H1 (cell line): Measurements from ENCODE around the gene CETN2. TPM values are rescaled to one million over a fixed set of nuclear protein-coding genes. Genes with fewer than 3 reads are reported as not detected.

Experiments used
- CTCF ChIA-PET: fragments of 300-600 bp; sonication (Branson Sonifier 250); formaldehyde crosslinking; loops from one replicate; lab custom pipeline; 2021; ENCODE audit not compliant: partially characterized antibody; lab: Charles Lee
- POLR2A ChIA-PET: fragments of 300-600 bp; sonication (Branson Sonifier 250); formaldehyde crosslinking; loops from one replicate; lab custom pipeline; 2021; ENCODE audit warnings: inconsistent platforms; ENCODE audit not compliant: partially characterized antibody; lab: Charles Lee
- DNase-seq, 2 experiments: peaks; one replicate each; pipeline versions ENCODE4 v3.0.0 to v3.0.0-alpha.2; 2010 to 2022; ENCODE audit warnings: low spot score in 2 of 2, low read depth in 1 of 2, mixed read lengths in 1 of 2
- FAIRE-seq: peaks from 2 replicates; lab custom pipeline; 2011; peaks lifted over from hg19 to GRCh38; lab: Jason Lieb, UNC
- H2AFZ ChIP-seq: 2 replicates; pipeline ENCODE4 v1.8.1; 2012; ENCODE audit warnings: low read length, inconsistent platforms
- H2AK5ac ChIP-seq: 2 replicates; pipeline ENCODE4 v1.6.1; 2013; ENCODE audit warnings: low read depth, low read length
- H2BK120ac ChIP-seq: replicated peaks from 2 replicates; pipeline ENCODE3; 2013; ENCODE audit warnings: low read depth, low read length, inconsistent platforms
- H2BK12ac ChIP-seq: 2 replicates; pipeline ENCODE4 v1.6.1; 2013; ENCODE audit warnings: low read depth, low read length
- H2BK15ac ChIP-seq: 2 replicates; pipeline ENCODE4 v1.6.1; 2013; ENCODE audit warnings: low read length
- H2BK20ac ChIP-seq: 2 replicates; pipeline ENCODE4 v1.6.1; 2013; ENCODE audit warnings: low read length
- H2BK5ac ChIP-seq: 2 replicates; pipeline ENCODE4 v1.6.1; 2013; ENCODE audit warnings: low read depth, low read length
- H3K14ac ChIP-seq: 2 replicates; pipeline ENCODE4 v1.6.1; 2013; ENCODE audit warnings: inconsistent platforms; ENCODE audit not compliant: insufficient read length
- H3K18ac ChIP-seq: 2 replicates; pipeline ENCODE4 v1.6.1; 2013; ENCODE audit warnings: low read length; ENCODE audit errors: extremely low read depth
- H3K23ac ChIP-seq: 2 replicates; pipeline ENCODE4 v1.6.1; 2013; ENCODE audit warnings: inconsistent platforms; ENCODE audit not compliant: insufficient read length
- H3K23me2 ChIP-seq: 2 replicates; pipeline ENCODE4 v1.6.1; 2013; ENCODE audit warnings: low read depth, low read length
- H3K27ac ChIP-seq: 2 replicates; pipeline ENCODE4 v1.6.1; 2011; ENCODE audit warnings: low read depth, low read length, inconsistent platforms
- H3K27me3 ChIP-seq, 4 experiments: replicated peaks in 1 of 4; 1 replicate in 1 of 4; 2 replicates in 3 of 4; pipeline versions ENCODE4 v1.6.1 to v1.8.1; 2011 to 2013; ENCODE audit warnings: low read length in 3 of 4, mild to moderate bottlenecking in 3 of 4, inconsistent platforms in 2 of 4, mixed read lengths in 2 of 4, moderate library complexity in 1 of 4; ENCODE audit not compliant: control insufficient read depth in 3 of 4, insufficient read depth in 3 of 4; ENCODE audit errors: extremely low read depth in 1 of 4
- H3K36me3 ChIP-seq, 4 experiments: 2 replicates each; pipeline versions ENCODE4 v1.6.1 to v1.8.1; 2011 to 2013; ENCODE audit warnings: mild to moderate bottlenecking in 4 of 4, low read length in 3 of 4, moderate library complexity in 2 of 4, control low read depth in 1 of 4, inconsistent platforms in 1 of 4; ENCODE audit not compliant: insufficient read depth in 4 of 4, control insufficient read depth in 2 of 4
- H3K4ac ChIP-seq: replicated peaks from 2 replicates; pipeline ENCODE3; 2013; ENCODE audit warnings: low read length, low read depth, mixed read lengths, inconsistent platforms; ENCODE audit not compliant: insufficient read length
- H3K4me1 ChIP-seq, 4 experiments: replicated peaks in 1 of 4; 1 replicate in 1 of 4; 2 replicates in 3 of 4; pipeline versions ENCODE4 v1.6.1 to v1.8.1; 2011 to 2013; ENCODE audit warnings: low read length in 3 of 4, inconsistent platforms in 2 of 4, mixed read lengths in 1 of 4; ENCODE audit not compliant: insufficient read depth in 4 of 4, control insufficient read depth in 3 of 4
- H3K4me2 ChIP-seq, 2 experiments: 2 replicates each; pipeline versions ENCODE4 v1.6.1 to v1.8.1; 2011 to 2013; ENCODE audit warnings: low read depth in 2 of 2, low read length in 2 of 2, control low read depth in 1 of 2, inconsistent platforms in 1 of 2, mild to moderate bottlenecking in 1 of 2; ENCODE audit not compliant: insufficient read depth in 1 of 2
- H3K4me3 ChIP-seq, 4 experiments: fragments of 200-600, 300-600 bp in 1 of 4; sonication (generic), shearing (Covaris generic), sonication (Bioruptor Twin) in 1 of 4; 2 replicates each; pipeline versions ENCODE4 v1.5.1 to v1.8.1; 2011 to 2016; ENCODE audit warnings: low read length in 4 of 4, low read depth in 3 of 4, control low read depth in 2 of 4, inconsistent platforms in 2 of 4, mild to moderate bottlenecking in 2 of 4, mixed read lengths in 1 of 4, moderate library complexity in 1 of 4; ENCODE audit not compliant: insufficient read depth in 2 of 4; ENCODE audit errors: extremely low read depth in 1 of 4
- H3K56ac ChIP-seq: replicated peaks from 2 replicates; pipeline ENCODE3; 2013; ENCODE audit warnings: low read depth, mild to moderate bottlenecking, mixed read lengths, low read length, inconsistent platforms; ENCODE audit not compliant: insufficient read length
- H3K79me1 ChIP-seq: 2 replicates; pipeline ENCODE4 v1.6.1; 2013; ENCODE audit warnings: low read depth, low read length, control low read depth
- H3K79me2 ChIP-seq, 2 experiments: 2 replicates each; pipeline versions ENCODE4 v1.6.1 to v1.8.1; 2012 to 2013; ENCODE audit warnings: low read length in 2 of 2, mild to moderate bottlenecking in 2 of 2, inconsistent platforms in 1 of 2; ENCODE audit not compliant: insufficient read depth in 2 of 2, control insufficient read depth in 1 of 2
- H3K9ac ChIP-seq, 4 experiments: replicated peaks in 1 of 4; 1 replicate in 1 of 4; 2 replicates in 3 of 4; pipeline versions ENCODE4 v1.6.1 to v1.8.1; 2011 to 2013; ENCODE audit warnings: low read depth in 3 of 4, low read length in 3 of 4, control low read depth in 2 of 4, mild to moderate bottlenecking in 2 of 4, moderate library complexity in 2 of 4, inconsistent platforms in 1 of 4; ENCODE audit errors: extremely low read depth in 1 of 4
- H3K9me3 ChIP-seq, 2 experiments: 2 replicates each; pipeline versions ENCODE4 v1.6.1 to v1.8.1; 2012 to 2013; ENCODE audit warnings: mild to moderate bottlenecking in 2 of 2, moderate library complexity in 2 of 2, control low read depth in 1 of 2, inconsistent platforms in 1 of 2, low read depth in 1 of 2, low read length in 1 of 2, mixed read lengths in 1 of 2; ENCODE audit not compliant: insufficient read depth in 2 of 2
- H4K20me1 ChIP-seq, 2 experiments: replicated peaks in 1 of 2; 2 replicates each; pipeline versions ENCODE3 to v1.8.1; 2011 to 2013; ENCODE audit warnings: inconsistent platforms in 2 of 2, low read length in 2 of 2, mild to moderate bottlenecking in 1 of 2; ENCODE audit not compliant: insufficient read depth in 2 of 2, control insufficient read depth in 1 of 2
- H4K5ac ChIP-seq: 2 replicates; pipeline ENCODE4 v1.6.1; 2013; ENCODE audit warnings: low read length, low read depth, mixed read lengths, inconsistent platforms; ENCODE audit not compliant: insufficient read length
- H4K8ac ChIP-seq: 2 replicates; pipeline ENCODE4 v1.8.0; 2013; ENCODE audit warnings: mild to moderate bottlenecking, moderate library complexity, low read length, inconsistent platforms; ENCODE audit not compliant: insufficient read depth; ENCODE audit errors: extremely low read depth
- H4K91ac ChIP-seq: replicated peaks from 2 replicates; pipeline ENCODE3; 2013; ENCODE audit warnings: low read length, mixed read lengths, inconsistent platforms; ENCODE audit not compliant: insufficient read length
- RAD21 ChIP-seq, 2 experiments: IDR thresholded peaks in 1 of 2; conservative IDR thresholded peaks in 1 of 2; 2 replicates each; pipeline ENCODE4 v1.6.1; 2011; ENCODE audit warnings: low read depth in 2 of 2, low read length in 2 of 2, improper control_type of control experiment in 1 of 2, inconsistent platforms in 1 of 2, mild to moderate bottlenecking in 1 of 2, moderate library complexity in 1 of 2
- RXRA ChIP-seq: IDR thresholded peaks from 2 replicates; pipeline ENCODE4 v1.6.1; 2011; ENCODE audit warnings: low read depth, mild to moderate bottlenecking, low read length, moderate library complexity; ENCODE audit not compliant: insufficient read depth
- SRF ChIP-seq: IDR thresholded peaks from 2 replicates; pipeline ENCODE4 v1.6.1; 2011; ENCODE audit warnings: mild to moderate bottlenecking, low read depth, low read length, moderate library complexity
- TAF1 ChIP-seq: IDR thresholded peaks from 2 replicates; pipeline ENCODE4 v1.6.1; 2011; ENCODE audit warnings: mild to moderate bottlenecking, low read depth, low read length
- WGBS, 2 experiments: shearing (Covaris generic) in 1 of 2; methylation state at CpG; one replicate each; pipeline versions ENCODE4 v1.1.6 to v1.1.7; 2013 to 2015; ENCODE audit warnings: low lambda C conversion rate in 2 of 2, mixed read lengths in 2 of 2, inconsistent platforms in 1 of 2, low coverage in 1 of 2, missing lambda C conversion rate in 1 of 2; ENCODE audit not compliant: insufficient replicate concordance in 2 of 2, insufficient coverage in 1 of 2, insufficient read length in 1 of 2; ENCODE audit errors: extremely low coverage in 1 of 2, missing lambda C conversion rate in 1 of 2; 5-methylcytosine and 5-hydroxymethylcytosine counted together
- polyA plus RNA-seq, 7 experiments: library from polyadenylated mRNA; depleted of rRNA in 3 of 7; stranded (reverse) in 5 of 7; unstranded in 2 of 7; fragments of >200 nt in 5 of 7; fragments of 200-250 nt in 2 of 7; gene quantifications; 1 replicate in 5 of 7; 2 replicates in 1 of 7; 4 replicates in 1 of 7; pipeline versions ENCODE4 v1.2.1 to v1.2.3, GENCODE V29; 2011 to 2013; ENCODE audit warnings: missing spikeins in 2 of 7, mixed read lengths in 2 of 7
- total RNA-seq: library from RNA; stranded (reverse); fragmentation: NEBNext Ultra II Directional; extraction: Animal tissue kit (Norgen Biotek cat#: 25700); gene quantifications from 2 replicates; pipeline ENCODE4 v1.2.1, GENCODE V29; 2021
- TF ChIP-seq, protein P1 (sequence below), 3 experiments: IDR thresholded peaks; 1 replicate in 2 of 3; 2 replicates in 1 of 3; pipeline versions ENCODE4 v1.5.1 to v1.6.1; 2011; ENCODE audit warnings: low read length in 3 of 3, mild to moderate bottlenecking in 3 of 3, inconsistent platforms in 2 of 3, low read depth in 1 of 3, moderate library complexity in 1 of 3; ENCODE audit not compliant: insufficient read depth in 1 of 3; ENCODE audit errors: control extremely low read depth in 1 of 3
- TF ChIP-seq, protein P2 (sequence below): IDR thresholded peaks from 2 replicates; pipeline ENCODE4 v1.6.1; 2012; ENCODE audit warnings: low read length, inconsistent platforms

The CETN2 gene
- total and polyA plus RNA-seq, 2 of the 8 experiments (the other 6 are each of a cell fraction or from before 2014, with no cell fraction given): 13.1 to 24.3 TPM

DNA sequence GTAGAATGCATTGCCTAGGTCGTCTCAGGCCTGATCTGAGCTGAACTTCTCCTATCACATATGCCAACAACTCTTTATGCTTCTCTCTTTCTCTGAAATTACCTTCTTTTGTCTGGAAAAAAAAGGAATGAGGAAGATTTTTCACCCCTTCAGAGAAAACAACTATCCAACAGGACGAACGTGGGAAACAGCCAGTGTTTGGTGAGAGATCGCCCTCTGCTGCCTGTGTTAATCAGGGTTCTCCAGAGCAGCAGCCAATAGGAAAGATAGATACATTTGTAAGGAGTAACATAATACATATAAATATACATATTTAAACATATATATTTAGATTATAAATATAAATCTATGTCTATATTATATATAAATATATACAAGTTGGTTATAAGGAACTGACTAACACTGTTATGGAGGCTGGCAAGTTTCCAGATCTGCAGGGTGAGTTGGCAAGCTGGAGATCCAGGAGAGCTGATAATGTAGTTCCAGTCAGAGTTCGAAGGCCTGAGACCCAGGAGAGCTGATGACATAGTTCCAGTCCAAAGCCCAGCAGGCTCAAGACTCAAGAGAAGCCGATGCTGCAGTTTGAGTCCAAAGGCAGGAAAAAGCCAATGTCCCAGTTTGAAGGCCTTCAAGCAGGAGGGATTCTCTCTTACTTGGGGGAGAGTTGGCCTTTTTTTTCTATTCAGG is 13.3 kb downstream of the CETN2 start:
- CTCF ChIA-PET: interaction anchor here (1.0 to 2.4 kb wide), 13 partner anchors 10 to 1105 kb away, joined by 3 to 19 read pairs (median 4); no protein-coding TSS in a partner anchor
- Histone ChIP-seq H3K9me3 (no peaks in the 10 kb centered on the region), H3K23ac (no peak overlapping the region), H3K56ac (no peak overlapping the region), H4K8ac (no peak overlapping the region), H3K79me1 (no peaks in the 10 kb centered on the region), H4K91ac (no peak overlapping the region), H3K79me2 (no peaks in the 10 kb centered on the region), H3K4me1 (no peaks in the 10 kb centered on the region), H2BK120ac (no peak overlapping the region), H3K27me3 (no peaks in the 10 kb centered on the region; a peak in 1 of 7 replicates), H3K36me3 (no peaks in the 10 kb centered on the region), H3K9ac (no peak overlapping the region), H3K14ac (no peak overlapping the region), H3K27ac (no peak overlapping the region), H3K4me3 (no peak overlapping the region), H2BK20ac (no peak overlapping the region), H3K4ac (no peak overlapping the region), H2BK12ac (no peak overlapping the region), H2BK5ac (no peak overlapping the region), H3K4me2 (peak overlapping the region in 1 of 2 experiments; percentile 33; a peak in 2 of 4 replicates), H3K23me2 (no peaks in the 10 kb centered on the region), H2AFZ (peak overlapping the region; percentile 84; the same call in 1 of the 2 replicates), H4K5ac (no peak overlapping the region), H2AK5ac (no peak overlapping the region), H2BK15ac (no peak overlapping the region), H4K20me1 (no peaks in the 10 kb centered on the region), H3K18ac (no peak overlapping the region)
- FAIRE-seq: peak; percentile 62
- POLR2A ChIA-PET: no interaction called here
- DNase-seq: no peak
- TF ChIP-seq, protein P1, sequence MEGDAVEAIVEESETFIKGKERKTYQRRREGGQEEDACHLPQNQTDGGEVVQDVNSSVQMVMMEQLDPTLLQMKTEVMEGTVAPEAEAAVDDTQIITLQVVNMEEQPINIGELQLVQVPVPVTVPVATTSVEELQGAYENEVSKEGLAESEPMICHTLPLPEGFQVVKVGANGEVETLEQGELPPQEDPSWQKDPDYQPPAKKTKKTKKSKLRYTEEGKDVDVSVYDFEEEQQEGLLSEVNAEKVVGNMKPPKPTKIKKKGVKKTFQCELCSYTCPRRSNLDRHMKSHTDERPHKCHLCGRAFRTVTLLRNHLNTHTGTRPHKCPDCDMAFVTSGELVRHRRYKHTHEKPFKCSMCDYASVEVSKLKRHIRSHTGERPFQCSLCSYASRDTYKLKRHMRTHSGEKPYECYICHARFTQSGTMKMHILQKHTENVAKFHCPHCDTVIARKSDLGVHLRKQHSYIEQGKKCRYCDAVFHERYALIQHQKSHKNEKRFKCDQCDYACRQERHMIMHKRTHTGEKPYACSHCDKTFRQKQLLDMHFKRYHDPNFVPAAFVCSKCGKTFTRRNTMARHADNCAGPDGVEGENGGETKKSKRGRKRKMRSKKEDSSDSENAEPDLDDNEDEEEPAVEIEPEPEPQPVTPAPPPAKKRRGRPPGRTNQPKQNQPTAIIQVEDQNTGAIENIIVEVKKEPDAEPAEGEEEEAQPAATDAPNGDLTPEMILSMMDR (IDR thresholded peaks at IDR 0.05; ENCODE audit: control extremely low read depth in 1 of 3, insufficient read depth in 1 of 3, low read depth in 1 of 3, low read length in 3 of 3): peak; percentile 25 to 58 (median 48)
- TF ChIP-seq SRF (no peak), TAF1 (no peak), RXRA (no peak), RAD21 (IDR thresholded peaks at IDR 0.05 in 1 of 2, conservative IDR thresholded peaks at IDR 0.05 in 1 of 2; ENCODE audit: low read depth in 2 of 2, low read length in 2 of 2) (peak; percentile 71 to 75)
- TF ChIP-seq, protein P2, sequence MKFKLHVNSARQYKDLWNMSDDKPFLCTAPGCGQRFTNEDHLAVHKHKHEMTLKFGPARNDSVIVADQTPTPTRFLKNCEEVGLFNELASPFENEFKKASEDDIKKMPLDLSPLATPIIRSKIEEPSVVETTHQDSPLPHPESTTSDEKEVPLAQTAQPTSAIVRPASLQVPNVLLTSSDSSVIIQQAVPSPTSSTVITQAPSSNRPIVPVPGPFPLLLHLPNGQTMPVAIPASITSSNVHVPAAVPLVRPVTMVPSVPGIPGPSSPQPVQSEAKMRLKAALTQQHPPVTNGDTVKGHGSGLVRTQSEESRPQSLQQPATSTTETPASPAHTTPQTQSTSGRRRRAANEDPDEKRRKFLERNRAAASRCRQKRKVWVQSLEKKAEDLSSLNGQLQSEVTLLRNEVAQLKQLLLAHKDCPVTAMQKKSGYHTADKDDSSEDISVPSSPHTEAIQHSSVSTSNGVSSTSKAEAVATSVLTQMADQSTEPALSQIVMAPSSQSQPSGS: no peak
- 34% methylated on average over 6 of the region's 6 CpGs; no CpG with 5 or more reads in 1 of the 2 experiments for WGBS, 2 experiments
